ENCODE data around the gene RRP8.

The RRP8 gene

DNA sequence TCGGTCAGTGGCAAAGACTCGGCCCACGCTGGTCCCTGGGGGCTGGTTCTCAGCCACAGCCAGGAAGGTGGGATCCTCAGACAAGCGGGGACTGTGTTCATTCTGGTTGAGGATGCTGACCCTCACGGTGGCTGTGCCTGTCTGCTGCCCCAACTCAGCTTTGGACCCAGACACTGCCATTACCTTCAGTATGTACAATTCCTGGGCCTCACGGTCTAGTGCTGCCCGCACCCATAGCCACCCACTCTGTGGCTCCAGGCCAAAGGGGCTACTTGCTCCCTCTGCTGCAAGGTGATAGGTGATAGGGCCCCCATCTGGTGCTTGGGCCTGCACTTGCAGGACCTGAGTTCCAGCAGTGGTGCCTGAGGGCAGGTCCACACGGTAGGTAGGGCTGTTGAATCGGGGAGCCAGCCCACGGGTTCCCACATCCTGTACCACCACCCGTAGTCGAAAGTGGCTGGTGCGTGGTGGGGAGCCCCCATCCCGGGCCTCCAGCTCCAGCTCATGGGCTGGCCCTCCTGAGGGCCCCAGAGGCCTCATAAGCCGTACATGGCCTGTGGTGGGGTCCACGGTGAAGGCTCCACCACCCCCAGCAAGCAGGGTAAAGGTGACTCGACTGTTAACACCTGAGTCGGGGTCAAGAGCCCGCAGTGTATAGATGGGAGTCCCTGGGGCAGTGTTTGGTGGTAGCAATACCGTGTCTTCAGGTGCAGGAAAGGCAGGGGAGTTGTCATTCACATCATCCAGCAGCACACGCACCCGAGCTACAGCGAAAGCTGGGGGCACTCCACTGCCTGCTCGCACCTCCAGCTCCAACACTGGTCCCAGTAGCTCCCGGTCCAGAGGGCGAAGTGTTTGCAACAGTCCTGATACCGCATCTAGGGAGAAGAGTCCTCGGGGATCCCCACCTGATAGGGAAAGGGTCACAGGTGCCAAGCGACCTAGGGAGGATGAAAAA, 29.0 kb upstream of the RRP8 start:
- DNase-seq = no peak

DNA sequence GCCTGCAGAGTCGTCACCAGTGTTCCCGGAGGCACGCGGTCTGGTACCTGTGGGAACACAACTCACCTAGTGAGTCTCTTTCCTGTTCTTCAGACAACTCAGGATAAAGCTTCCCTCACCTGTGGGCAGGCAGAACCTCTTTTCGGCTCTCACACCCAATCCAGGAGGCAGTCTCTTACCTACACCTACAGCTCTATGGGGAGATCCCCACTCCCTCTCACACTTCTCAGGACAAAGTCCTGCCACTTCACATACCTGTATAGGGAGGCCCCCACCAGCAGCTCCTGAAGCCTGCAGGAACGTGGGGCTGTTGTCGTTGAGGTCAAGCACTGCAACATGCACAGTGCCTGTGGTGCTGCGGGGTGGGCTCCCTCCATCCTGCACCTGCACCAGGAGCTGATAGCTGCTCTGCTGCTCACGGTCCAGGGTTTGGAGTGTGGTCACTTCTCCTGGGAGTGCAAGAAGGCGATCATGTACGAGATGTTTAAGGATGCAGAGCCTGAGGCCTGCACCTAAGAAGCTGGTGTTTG, 28.0 kb upstream of the RRP8 start:
- no peak for DNase-seq

DNA sequence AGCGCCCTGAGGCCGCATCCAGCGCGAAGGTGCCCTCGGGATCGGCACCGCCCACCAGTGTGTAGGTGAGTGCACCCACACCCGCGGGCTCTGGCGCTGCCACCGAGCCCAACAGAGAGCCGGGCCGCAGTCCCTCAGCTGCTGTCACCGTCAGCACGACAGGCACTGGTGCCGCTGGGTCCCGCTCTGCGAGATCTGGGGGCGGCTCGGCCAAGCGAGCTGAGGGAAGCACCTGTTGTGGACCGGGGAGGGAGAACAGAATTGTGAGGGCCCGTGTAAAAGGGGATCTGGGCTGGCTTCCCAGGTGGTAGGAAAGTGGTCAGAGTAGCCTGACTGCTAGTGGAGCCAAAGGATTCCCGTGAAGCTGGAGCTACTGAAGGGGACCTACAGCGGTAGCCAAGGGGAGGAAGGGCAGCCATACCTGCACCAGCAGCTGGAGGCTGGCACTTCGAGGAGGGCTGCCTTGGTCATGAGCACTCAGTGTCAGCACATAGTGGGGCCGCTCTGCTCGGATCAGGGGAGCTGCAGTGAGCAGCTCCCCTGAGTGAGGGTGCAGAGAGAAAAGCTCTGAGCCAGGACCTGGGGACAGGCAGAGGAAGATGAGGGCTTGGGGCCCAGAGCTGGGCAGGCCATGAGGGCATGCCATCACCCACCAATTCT, 27.3 kb upstream of the RRP8 start:
- DNase-seq = no peak

DNA sequence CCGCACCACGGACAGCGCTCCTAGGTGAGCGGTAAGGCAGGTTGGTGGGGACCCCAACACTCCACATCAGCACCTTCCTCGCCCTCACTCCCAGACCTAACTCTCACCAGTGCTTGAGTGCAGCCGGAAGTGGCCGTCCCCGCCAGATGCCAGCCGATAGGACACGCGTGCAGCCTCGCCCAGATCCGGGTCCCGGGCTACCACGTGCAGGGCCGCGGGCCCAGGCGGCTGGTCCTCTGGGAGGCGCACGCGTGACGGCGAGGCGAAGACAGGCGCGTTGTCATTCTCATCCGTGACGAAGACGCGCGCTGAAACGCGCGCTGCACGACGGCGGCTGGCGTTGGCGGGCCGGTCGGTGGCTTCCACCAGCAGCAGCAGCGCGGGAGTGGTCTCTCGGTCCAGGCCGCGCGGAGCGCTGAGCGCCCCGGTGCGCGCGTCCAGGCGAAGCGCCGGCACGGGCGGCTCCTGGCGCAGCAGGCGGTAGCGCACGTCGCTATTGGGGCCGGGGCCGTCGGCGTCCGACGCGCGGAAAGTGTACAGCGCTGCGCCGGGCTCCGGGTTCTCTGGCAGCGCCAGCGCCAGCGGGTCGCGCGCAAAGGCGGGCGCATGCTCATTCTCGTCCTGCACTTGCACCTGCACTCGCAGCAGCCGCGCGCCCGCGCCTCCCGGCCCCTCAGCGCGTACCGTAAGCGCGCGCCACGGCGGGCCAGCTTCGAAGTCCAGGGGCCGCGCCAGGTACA, 26.6 kb upstream of the RRP8 start:
- DNase-seq = no peak

DNA sequence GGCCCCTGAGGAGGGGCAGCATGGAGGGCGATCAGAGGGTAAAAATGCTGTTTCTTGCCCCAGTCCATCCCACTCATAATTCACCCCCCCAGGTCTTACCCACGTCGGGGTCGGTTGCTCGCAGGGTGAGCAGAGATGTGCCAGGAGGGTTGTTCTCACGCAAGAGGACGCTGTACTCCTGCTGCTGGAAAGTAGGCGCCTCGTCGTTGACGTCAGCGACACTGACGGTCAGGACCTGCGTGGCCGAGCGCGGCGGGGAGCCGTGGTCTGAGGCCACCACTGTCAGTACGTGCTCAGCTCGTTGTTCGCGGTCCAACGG, 26.1 kb upstream of the RRP8 start:
- DNase-seq = no peak

DNA sequence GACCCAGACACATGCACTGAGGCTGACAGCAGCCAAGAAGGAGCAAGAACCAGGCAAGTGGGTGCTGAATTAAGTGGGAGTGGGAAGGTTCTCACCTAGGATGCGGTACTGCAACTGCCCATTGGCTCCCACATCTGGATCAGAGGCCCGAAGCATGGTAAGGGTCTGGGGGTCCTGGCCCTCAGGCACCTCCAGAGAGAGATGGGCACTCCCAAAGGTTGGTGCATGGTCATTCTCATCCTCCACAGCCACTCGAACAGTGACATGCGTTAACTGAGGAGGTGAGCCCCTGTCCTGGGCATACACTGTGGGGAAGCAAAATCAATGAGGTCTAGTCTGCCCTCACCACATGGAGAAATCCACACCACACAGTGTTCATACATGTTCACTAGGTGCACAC, 25.1 kb upstream of the RRP8 start:
- DNase-seq = no peak

DNA sequence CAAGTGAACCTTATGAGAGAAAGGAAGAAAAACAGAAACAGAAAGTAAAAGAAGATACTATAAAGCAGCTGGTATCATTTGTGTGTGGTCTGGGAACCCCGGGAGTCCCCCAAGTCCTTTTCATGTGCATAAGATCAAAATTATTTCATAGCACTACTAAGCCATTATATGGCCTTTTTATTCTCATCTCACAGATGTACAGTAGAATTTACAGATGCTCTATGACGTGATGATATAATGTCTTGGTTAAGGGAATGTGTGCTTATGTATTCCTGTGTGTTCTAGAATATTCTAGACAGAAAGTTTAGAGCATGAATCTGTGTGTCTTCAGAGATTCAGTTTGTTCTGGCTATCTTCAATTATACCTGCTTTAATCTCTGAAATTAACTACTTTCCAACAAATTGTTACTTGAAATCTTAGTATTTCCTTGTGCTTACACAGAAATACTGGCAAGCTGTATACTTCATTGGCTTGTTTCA, 24.4 kb upstream of the RRP8 start:
- no peak for DNase-seq

DNA sequence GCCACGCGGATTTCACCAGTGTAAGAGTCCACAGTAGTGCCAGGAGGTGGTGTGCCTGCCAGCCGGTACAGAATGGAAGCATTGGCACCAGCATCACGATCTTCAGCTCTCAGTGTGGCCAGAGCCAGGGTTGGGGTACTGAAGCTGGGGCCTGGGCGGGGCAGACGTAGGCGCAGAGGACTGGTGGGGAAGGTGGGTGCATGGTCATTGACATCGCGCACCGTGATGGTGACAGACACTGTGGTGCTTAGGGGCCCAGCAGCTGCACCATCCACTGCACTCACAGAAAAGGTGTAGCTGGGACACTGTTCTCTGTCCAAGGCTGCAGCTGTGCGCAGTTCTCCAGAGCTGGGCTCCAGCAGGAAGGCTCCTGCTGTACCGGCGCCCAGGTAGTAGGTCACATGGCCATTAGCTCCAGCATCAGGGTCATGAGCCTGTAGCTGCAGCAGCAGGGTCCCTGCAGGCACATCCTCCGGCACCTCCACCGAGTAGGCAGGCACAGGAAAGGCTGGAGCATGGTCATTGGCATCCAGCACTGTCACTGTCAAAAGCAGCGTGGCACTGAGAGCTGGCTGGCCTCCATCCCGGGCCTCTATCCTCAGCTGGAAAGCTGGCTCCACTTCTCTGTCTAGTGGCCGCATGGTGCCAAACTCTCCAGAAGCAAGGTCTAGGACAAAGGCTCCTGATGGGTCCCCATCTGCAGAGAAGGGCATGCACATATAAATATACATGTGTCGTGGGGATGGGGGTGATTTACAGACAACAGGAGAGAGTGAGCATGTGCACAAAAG, 23.8 kb upstream of the RRP8 start:
- no peak for DNase-seq

DNA sequence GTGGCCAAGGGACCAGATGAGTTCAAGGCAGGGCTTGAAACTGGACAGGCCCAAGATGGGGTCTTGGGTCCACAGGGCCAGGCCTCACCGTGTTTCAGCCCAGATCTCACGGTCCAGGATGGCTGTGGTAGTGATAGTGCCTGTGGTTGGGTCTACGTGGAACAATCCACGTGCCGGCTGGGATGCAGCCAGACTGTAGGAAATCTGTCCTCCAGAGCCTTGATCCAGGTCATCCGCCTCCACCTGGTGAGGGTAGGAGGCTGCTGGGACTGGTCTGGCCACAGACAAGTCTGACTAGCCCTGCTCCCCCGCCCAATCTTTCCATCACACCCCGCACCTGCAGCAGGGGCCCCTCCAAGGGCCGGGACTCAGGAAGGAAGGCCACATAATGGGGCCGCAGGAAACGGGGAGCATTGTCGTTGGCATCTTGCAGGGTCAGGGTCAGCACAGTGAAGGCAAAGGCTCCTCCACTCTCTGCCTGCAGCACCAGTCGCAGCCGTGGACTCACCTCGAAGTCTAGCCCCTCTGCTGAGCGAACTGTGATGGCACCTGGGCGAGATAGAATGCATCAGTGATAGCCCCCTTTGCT, 22.5 kb upstream of the RRP8 start:
- DNase-seq = no peak

DNA sequence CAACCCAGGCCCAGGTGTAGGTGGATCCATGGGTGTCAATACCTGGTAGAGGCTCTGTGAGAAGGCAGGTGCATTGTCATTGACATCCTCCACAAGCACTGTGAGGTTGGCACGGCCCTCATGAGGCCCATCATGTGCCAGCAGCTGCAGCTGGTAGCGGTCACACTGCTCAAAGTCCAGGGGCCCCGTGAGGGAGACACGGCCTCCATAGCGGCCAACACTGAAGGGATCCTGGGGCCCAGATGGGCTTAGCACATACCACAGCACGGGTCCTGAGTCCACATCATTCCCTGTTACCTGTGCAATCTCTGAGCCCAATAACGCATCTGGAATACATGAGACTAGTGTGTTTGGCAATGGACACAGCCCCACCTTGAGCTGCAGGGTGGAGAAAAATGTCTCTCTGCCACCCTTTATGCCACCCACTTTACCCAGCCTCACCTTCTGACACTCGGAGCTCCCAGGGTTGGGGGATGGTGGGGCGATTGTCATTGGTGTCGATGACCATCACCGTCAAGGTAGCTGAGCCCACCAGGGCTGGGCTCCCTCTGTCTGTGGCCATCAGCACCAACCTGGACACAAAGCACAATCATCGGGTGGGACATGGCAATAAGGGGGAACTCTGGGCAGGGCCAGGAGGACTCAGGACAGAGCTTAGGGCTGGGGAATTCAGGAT, 21.9 kb upstream of the RRP8 start:
- no peak for DNase-seq

DNA sequence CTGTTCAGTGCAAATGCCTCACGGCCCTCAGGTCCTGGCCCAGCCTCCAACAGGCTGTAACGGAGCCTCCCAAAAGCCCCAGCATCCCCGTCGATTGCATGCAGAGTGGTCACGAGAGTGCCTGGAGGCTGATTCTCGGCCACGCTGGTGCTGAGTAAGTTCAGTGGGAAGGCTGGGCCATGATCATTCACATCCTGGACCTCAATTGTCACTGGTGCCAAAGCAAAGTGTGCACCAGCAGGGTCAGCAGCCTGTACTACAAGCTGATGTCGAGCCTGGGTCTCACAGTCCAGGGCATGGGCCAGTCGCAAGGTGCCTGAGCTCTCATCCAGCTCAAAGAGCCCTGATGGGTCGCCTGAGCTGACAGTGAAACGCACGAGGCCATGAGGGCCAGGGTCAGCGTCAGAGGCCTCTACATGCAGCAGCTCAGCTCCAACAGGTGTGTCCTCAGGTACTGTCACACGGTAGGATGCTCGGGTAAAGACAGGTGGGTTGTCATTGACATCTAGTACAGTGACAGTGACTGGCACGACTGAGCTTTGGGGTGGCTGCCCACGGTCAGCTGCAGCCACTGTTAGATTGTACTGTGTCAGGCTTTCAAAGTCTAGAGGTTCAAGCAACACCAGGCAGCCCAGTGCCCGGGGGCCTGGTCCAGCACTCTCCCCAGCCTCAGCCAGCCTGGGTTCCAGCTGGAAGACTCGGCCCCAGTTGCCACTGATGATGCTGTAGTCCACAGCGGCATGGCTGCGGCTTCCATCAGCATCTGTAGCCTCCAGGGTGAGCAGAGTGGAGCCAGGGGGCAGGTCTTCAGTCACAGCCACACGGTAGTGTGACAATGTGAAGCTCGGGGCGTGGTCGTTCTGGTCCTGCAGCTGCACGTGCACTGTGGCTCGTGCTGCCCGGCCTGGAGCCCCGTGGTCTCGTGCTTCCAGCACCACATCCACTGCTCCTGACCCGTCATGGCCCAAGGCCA, 20.3 kb upstream of the RRP8 start:
- no peak for DNase-seq

DNA sequence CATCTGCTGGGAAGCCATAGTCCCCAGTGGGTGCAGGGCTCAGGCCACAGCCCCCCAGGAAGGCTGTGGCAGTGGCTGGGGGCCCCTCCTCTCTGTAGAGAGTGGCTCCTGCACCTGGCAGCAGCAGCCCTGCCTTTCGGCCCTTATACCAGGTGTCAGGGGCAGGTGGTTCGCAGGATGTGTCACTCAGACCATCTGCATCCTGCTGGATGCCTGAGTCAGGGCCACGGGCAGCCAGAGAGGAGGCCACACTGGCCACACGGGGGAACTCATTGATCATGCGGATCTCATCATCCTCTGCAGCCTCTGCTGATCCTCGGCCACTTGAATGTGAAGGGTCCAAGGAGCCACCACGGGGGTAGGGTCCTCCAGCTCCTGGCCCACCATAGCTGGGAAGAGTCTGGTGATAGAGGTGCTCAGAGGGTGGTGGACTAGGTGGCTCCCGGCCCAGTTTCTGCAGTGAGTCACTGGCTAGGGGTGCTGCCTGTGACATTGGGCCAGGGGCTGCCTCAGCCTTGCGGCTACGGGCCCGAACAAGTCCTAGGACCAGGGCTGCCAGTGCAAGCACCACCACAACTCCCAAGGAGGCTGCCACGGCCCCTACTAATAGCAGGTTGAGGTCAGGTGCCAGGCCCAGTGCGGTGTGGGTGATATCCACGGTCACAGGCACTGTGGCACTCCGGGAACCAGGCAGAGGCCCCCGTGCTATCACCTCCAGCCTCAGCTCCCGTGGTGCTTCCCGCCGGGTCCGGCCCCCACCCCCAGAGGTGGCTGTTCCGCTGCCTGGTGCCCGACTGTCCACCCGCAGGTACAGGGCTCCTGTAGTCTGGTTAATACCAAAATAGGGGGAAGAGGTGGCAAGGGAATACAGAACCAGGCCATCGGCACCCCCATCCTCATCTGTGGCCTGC, 19.1 kb upstream of the RRP8 start:
- no peak for DNase-seq

DNA sequence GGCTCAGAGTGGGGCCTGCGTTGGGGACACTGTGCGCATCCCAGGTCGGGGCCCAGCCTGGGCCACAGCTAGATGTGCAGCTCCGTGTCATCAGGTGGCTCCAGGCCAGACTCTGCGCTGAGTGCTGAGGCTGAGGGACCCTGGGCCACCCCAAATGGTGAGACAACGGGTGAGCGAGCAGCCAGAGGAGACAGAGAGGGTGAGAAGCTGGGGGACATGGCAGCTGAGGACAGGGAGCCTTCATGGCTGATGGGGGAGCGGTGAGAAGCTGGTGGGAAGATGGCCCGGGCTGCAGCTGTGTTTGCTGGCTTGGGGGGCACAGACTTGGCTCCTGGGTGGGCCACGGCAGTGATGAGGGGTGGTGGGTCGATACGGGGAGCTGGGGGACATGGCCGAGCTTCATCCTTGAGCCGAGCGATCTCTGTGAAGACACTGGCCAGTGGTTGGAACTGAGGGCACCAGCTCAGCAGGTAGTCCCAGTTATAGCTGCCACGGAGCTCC, 18.3 kb upstream of the RRP8 start:
- no peak for DNase-seq

DNA sequence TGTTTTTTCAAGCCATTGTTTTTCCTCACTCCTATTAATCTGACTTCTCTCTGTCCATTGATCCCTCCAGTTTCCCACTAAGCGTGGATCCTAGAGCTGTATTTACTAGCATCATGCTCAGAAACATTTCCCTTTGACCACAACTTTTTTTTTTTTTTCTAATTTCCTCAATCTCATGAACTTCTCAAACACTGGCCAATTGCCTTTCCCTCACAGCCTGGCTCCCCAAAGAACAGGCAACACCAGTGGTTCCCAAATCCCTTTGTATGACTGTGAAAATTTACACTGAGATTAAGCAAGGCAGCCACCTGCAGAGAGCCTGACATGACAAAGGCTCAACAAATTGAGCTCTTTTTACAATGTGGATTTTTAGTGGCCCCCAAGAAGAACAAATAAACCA, 17.2 kb upstream of the RRP8 start:
- DNase-seq = no peak

DNA sequence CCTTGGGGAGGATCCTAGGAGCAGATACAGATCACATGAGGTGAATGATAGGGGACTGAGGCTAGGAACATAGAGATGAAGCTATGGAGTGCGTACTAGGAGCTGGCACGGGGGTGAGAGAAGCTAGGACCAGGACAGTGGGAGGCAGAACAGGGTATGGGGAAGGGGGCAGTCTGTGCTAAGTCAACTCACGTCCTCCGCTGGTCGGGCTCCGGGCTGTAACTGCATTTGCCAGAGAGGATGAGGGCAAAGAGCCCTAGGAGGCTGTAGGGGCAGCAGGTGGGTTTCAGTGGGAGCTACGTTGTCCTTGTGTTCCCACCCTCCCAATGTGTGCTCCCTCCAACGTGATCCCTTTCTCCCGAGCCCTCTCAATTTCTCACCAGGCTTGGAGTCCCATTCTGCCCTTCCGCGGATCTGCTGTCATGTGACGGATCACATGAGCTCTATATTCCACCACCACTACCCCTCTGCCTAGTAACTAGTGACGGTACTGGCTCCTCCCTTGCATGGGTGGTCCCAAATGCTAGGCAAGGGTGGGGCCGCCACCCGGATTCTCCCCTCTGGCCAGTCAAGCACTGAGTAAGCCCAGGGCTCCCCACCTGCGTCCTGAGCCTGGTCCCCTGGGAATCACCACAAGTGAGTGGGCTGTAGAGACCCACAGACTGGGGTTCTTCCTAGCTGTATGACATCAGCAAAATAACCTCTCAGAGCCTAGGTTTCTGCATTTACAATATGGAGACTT, 15.8 kb upstream of the RRP8 start, which contains the start of gene TPP1:
Gene TPP1 (minus strand): TSS at position 419 of the 742 bp plus-strand sequence. CDS start 22 bp downstream, at position 397.
- peak; percentile 95 for DNase-seq

DNA sequence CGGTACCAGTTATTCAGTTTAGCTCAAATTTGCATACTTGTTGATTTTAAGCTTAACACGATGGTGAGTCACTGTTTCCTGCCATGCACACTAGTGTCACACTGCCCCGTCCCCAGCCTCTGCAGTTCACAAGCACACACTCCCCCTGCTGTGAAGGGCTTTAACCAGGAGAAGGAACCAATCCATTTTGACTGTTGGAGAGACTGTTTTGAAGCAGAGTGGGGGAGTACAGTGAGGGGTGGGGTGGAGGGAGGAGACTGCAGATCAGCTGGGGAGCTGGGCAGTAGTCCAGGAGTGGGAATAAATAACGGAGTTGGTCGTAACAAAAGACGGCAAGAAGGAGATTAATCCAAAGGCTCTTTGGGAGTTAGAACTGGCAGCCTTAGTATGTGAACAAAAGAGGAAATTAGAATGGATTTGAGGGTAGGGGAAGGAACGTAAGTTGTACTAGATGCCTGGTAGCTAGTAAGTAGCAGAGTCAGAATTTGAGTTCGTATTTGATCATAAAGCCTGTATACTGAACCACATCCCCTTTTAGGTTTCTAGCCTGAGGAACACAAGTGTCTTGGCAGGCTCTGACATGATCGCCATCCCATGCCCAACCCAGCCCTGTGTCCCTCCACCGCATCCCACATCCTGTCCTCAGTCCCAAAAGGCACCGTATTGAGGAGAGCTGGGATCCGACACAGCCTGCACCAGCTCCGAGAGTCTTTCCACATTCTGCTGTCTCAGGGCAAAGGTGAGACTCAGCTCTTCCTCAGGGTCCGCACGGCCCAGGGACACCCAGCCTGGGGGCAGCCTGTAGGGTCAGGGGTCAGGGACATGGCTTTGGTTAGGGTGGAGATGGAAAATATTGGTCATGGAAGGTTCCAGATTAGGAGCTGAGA, 14.9 kb upstream of the RRP8 start:
- DNase-seq = peak; percentile 59 to 61

DNA sequence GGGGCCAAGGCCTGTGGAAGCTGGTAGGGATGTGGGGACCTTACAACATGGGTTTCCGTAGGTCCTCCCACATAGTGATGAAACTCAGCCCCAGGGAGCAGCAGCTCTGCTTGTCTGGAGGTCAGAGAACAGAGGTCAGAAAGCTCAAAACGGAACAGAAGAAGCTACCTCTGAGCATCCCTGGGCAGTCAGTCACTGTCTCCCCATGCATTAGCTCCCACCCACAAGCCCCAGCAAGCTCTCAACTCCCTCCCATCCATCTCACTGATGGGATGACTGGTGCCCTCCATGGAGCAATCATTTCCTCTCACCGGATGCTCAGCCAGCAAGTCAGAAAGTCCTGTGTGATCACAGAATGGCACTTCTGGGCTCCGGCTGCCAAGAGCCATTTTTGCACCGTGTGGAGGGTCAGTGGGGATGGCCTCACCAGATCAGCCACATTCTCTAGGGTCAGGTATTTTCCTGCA, 13.9 kb upstream of the RRP8 start:
- no peak for DNase-seq

Measured in activated T-cell treated with anti-CD3 and anti-CD28 coated beads, Interleukin-2, amount 50 U/mL, for 48 hours (primary cell).